Breast epithelium (tissue), 4 donors: ENCODE data around the gene METAP1. TPM values are rescaled to one million over a fixed set of nuclear protein-coding genes. Genes with fewer than 3 reads are reported as not detected.
"Not testable (repeated sequence)": the region's sequence is repeated elsewhere in the genome, so short reads cannot be mapped to it uniquely, and the experiment has no call there.

ENCODE experiments used
- DNase-seq, 2 donors: peaks; one replicate each; pipeline ENCODE4 v3.0.0-alpha.2; 2019; ENCODE audit warnings: low spot score in 2 of 2
- H3K27ac ChIP-seq, 2 donors: fragments of 200-600 bp; sonication (generic) in 1 of 2; one replicate each; pipeline ENCODE4 v1.5.1; 2016 to 2019; ENCODE audit warnings: mild to moderate bottlenecking in 1 of 2
- H3K27me3 ChIP-seq, 2 donors: fragments of 200-600 bp; sonication (generic) in 1 of 2; one replicate each; pipeline versions ENCODE4 v1.5.1 to v1.6.0; 2017 to 2019; ENCODE audit warnings: control low read depth in 1 of 2, mild to moderate bottlenecking in 1 of 2
- H3K36me3 ChIP-seq: fragments of 200-600 bp; one replicate; pipeline ENCODE4 v1.5.1; 2019
- H3K4me1 ChIP-seq, 2 donors: fragments of 200-600 bp; sonication (generic); one replicate each; pipeline ENCODE4 v1.5.1; 2016 to 2019; ENCODE audit warnings: control low read depth in 1 of 2
- H3K4me3 ChIP-seq, 3 donors: fragments of 200-600 bp; sonication (generic); 1 replicate in 2 of 3; 2 replicates in 1 of 3; pipeline ENCODE4 v1.5.1; 2016 to 2019; ENCODE audit warnings: mild to moderate bottlenecking in 3 of 3, moderate library complexity in 2 of 3
- H3K9me3 ChIP-seq, 2 donors: fragments of 200-600 bp; sonication (generic) in 1 of 2; one replicate each; pipeline ENCODE4 v1.5.1; 2016 to 2019; ENCODE audit warnings: control low read depth in 1 of 2
- CTCF ChIP-seq, 3 donors: fragments of 450-650 bp; IDR thresholded peaks; one replicate each; pipeline ENCODE4 v1.5.1; 2016 to 2017; ENCODE audit warnings: antibody characterized with exemption in 3 of 3, mild to moderate bottlenecking in 3 of 3, moderate library complexity in 3 of 3
- POLR2A ChIP-seq: fragments of 450-650 bp; IDR thresholded peaks from one replicate; pipeline ENCODE4 v1.6.1; 2016; ENCODE audit warnings: antibody characterized with exemption, mild to moderate bottlenecking, moderate library complexity
- POLR2AphosphoS5 ChIP-seq, 3 donors: sonication (generic); formaldehyde crosslinking; IDR thresholded peaks; one replicate each; pipeline ENCODE4 v1.6.1; 2017; ENCODE audit warnings: antibody characterized with exemption in 3 of 3
- intact Hi-C: fragments of 100-400 bp; cut with DNase I; formaldehyde crosslinking; loops from one replicate; pipeline ENCODE4 v1.15.1; 2023; ENCODE audit warnings: low total_unique reads
- total RNA-seq, 3 donors: library from RNA; depleted of rRNA; stranded (reverse); fragments of >200 nt; gene quantifications; one replicate each; pipeline ENCODE4 v1.1.0, GENCODE V29; 2016

METAP1 gene
- total RNA-seq, 3 donors from 2014 or later = 22.9 to 54.2 (median 36.7) TPM

GRCh38 chr4:99058228-99058627 lies 62.7 kb downstream of the METAP1 start:
- Histone ChIP-seq H3K36me3 (no peaks in the 10 kb centered on the region), H3K4me1 (no peaks in the 10 kb centered on the region), H3K27ac (no peak overlapping the region), H3K4me3 (no peak overlapping the region), H3K27me3 (no peaks in the 10 kb centered on the region), H3K9me3 (no peaks in the 10 kb centered on the region)
- no peak for TF ChIP-seq POLR2AphosphoS5 (IDR thresholded peaks at IDR 0.05)
- TF ChIP-seq CTCF (IDR thresholded peaks at IDR 0.05) = no peak
- TF ChIP-seq POLR2A = no peak
- intact Hi-C loops = no loop called here
- DNase-seq = no peak

GRCh38 chr4:99059550-99059949 lies 64.0 kb downstream of the METAP1 start:
- H3K9me3 ChIP-seq = no peaks in the 10 kb centered on the region
- H3K4me1 ChIP-seq = no peaks in the 10 kb centered on the region
- H3K27ac ChIP-seq = no peak overlapping the region
- H3K27me3 ChIP-seq = no peaks in the 10 kb centered on the region
- no peaks in the 10 kb centered on the region for H3K36me3 ChIP-seq
- no peak for DNase-seq
- intact Hi-C loops = no loop called here
- TF ChIP-seq POLR2AphosphoS5 (IDR thresholded peaks at IDR 0.05) = no peak
- no peak for TF ChIP-seq POLR2A
- no peak for TF ChIP-seq CTCF (IDR thresholded peaks at IDR 0.05)
- no peak overlapping the region for H3K4me3 ChIP-seq

GRCh38 chr4:99061048-99061700 lies 65.7 kb downstream of the METAP1 start:
- Histone ChIP-seq H3K27me3 (no peaks in the 10 kb centered on the region), H3K36me3 (no peaks in the 10 kb centered on the region), H3K9me3 (no peaks in the 10 kb centered on the region), H3K4me1 (no peaks in the 10 kb centered on the region), H3K27ac (no peak overlapping the region), H3K4me3 (no peak overlapping the region)
- TF ChIP-seq POLR2AphosphoS5 (IDR thresholded peaks at IDR 0.05) = no peak
- no peak for TF ChIP-seq CTCF (IDR thresholded peaks at IDR 0.05)
- no peak for TF ChIP-seq POLR2A
- DNase-seq = no peak
- intact Hi-C loops = loop anchor here (5.0 to 10.0 kb wide), 2 partner anchors 64 to 1326 kb away; partner anchors contain the start of gene METAP1

- no peak for TF ChIP-seq POLR2A
- TF ChIP-seq CTCF (IDR thresholded peaks at IDR 0.05) = no peak
- TF ChIP-seq POLR2AphosphoS5 (IDR thresholded peaks at IDR 0.05) = no peak
- H3K4me1 ChIP-seq = no peaks in the 10 kb centered on the region
- no peaks in the 10 kb centered on the region for H3K27me3 ChIP-seq
- H3K36me3 ChIP-seq = no peaks in the 10 kb centered on the region
- no peak for DNase-seq
- H3K4me3 ChIP-seq = no peak overlapping the region
- H3K9me3 ChIP-seq = no peaks in the 10 kb centered on the region
- no peak overlapping the region for H3K27ac ChIP-seq
- intact Hi-C loops = loop anchor here (5.0 to 10.0 kb wide), 2 partner anchors 65 to 1327 kb away; partner anchors contain the start of gene METAP1
Observed at GRCh38 chr4:99062120-99062519, 66.6 kb downstream of the METAP1 start.

- not testable (repeated sequence) for H3K36me3 ChIP-seq, H3K9me3 ChIP-seq, H3K27me3 ChIP-seq, H3K27ac ChIP-seq, DNase-seq, H3K4me1 ChIP-seq, H3K4me3 ChIP-seq
- intact Hi-C loops = loop anchor here (10.0 kb wide), 1 partner anchor 1331 kb away; no protein-coding TSS in a partner anchor
Observed at GRCh38 chr4:99065521-99065920, 70.0 kb downstream of the METAP1 start.
